Motor neuron (in vitro differentiated cells): ENCODE data around the gene KIRREL1. TPM values are rescaled to one million over a fixed set of nuclear protein-coding genes. Genes with fewer than 3 reads are reported as not detected.

Source experiments
- ATAC-seq, 8 experiments: fragments of 200-7000 bp; cut with Tn5 transposase; replicated peaks in 6 of 8; 2 replicates each; pipeline ENCODE4 v1.8.0; 2021; ENCODE audit warnings: mild to moderate bottlenecking in 8 of 8, moderate library complexity in 8 of 8
- H3K27ac ChIP-seq, 2 donors: fragments of 250-450 bp; sonication (Bioruptor Pico); 2 replicates each; pipeline ENCODE4 v1.9.0; 2021; ENCODE audit warnings: antibody characterized with exemption in 2 of 2, mild to moderate bottlenecking in 2 of 2, moderate library complexity in 1 of 2
- H3K4me1 ChIP-seq, 2 donors: fragments of 250-450 bp; sonication (Bioruptor Pico); replicated peaks in 1 of 2; 2 replicates each; pipeline ENCODE4 v1.6.1; 2021; ENCODE audit warnings: antibody characterized with exemption in 2 of 2, mild to moderate bottlenecking in 2 of 2, moderate library complexity in 1 of 2
- H3K4me3 ChIP-seq, 5 donors: fragments of 250-450 bp; sonication (Bioruptor Pico); 2 replicates each; pipeline ENCODE4 v1.9.0; 2021; ENCODE audit warnings: antibody characterized with exemption in 5 of 5, mild to moderate bottlenecking in 5 of 5, moderate library complexity in 4 of 5
- WGBS, 10 experiments: fragments of 450-650 bp; shearing (Covaris generic); methylation state at CpG; one replicate each; pipeline ENCODE4 v1.0.0; 2022; 5-methylcytosine and 5-hydroxymethylcytosine counted together
- in situ Hi-C, 9 experiments: fragments of 400-800 bp; cut with MboI; loops; one replicate each; pipeline ENCODE4 v1.15.0; 2021; ENCODE audit warnings: low sequenced_read_pairs in 9 of 9, low pct_unique_long_range_greater_than_20kb in 2 of 9; ENCODE audit not compliant: unreplicated experiment in 9 of 9
- total RNA-seq, 8 experiments: library from RNA; unstranded; fragments of 300-600 nt; gene quantifications; 2 replicates each; pipeline versions ENCODE4 v1.2.3 to v1.2.4, GENCODE V29; 2022

Gene KIRREL1
- total RNA-seq, 8 experiments from 2014 or later, result 22.9 to 52.3 (median 35.4) TPM

DNA sequence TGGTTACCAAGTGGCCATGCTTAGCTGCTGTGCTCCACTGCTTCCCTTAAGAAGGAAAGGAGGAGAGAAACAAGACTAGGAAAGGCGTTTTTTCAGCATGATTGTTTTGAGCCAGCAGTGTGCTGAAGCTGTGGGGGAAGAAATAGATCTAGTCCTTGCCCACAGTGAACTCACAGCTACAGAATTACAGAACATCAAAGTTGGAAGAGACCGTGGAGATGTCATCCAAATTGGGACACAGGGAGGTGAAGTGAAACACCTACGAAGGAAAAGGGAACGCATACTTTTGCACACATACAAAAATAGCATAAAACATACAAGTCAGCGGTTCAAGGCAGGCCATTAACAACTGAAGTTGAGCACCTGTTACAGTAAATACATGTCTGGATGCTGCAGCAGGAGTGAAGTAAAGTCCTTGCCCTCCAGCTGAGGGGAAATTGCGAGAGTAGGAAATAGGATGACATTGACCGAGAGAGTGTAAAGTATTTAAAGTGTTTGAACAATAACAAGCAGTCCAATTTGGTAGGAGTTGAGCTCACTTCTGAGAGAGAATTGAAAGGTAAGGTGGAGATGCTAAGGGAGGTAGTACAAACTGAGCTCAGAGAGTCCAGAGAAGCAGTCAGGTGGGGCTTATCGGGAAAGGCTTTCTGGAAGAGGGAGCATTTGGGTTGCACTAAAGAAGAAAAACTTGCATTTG is 55.1 kb downstream of the KIRREL1 start:
- H3K4me1 ChIP-seq, result peaks cover 13 to 27% of the 10 kb centered on the region in 2 donors
- ATAC-seq, result no peak

DNA sequence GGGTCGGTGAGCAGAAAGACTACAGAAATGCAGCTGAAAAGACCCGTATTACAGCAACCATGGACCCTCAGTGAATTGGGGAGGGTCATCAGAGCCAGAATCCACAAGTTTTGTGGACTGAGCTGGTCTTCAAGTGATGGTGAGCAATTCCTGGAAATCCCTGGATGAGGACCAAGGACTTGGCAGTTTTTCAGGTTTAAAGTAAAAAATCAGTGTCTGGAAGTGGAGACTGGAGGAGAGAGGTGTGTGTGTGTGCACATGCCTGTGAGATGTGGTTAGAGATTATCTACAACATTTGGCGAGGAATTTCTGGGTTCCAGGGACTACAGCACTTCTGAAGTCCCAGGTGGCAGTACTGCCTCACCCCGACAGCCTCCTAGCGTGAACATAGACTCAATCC is 56.4 kb downstream of the KIRREL1 start:
- in situ Hi-C loops, result no loop called here
- Histone ChIP-seq H3K4me3 (no peak overlapping the region), H3K4me1 (peaks cover 10 to 19% of the 10 kb centered on the region in 2 donors), H3K27ac (no peak overlapping the region)
- ATAC-seq, result no peak
- WGBS, 10 experiments, result 40 to 100% (median 90%) methylated on average over 1 to 5 of the region's 5 CpGs; no CpG with 5 or more reads in 1 of the 10 experiments

More for the DNA sequence above, 55.1 kb downstream of the KIRREL1 start:
- WGBS, 10 experiments, result 84 to 100% (median 90%) methylated on average over 6 to 8 of the region's 8 CpGs
- in situ Hi-C loops, result no loop called here
- no peak overlapping the region for H3K4me3 ChIP-seq
- no peak overlapping the region for H3K27ac ChIP-seq

- H3K27ac ChIP-seq, result no peak overlapping the region
- in situ Hi-C loops, result no loop called here
- no peak overlapping the region for H3K4me3 ChIP-seq
- ATAC-seq, result peak in 3 of 8 experiments; percentile 74 to 89 (median 75)
- peaks cover 27% of the 10 kb centered on the region in 2 donors for H3K4me1 ChIP-seq
Measured at GRCh38 chr1:158053276-158053675, 59.8 kb downstream of the KIRREL1 start.

- Histone ChIP-seq H3K4me3 (no peak overlapping the region), H3K27ac (no peak overlapping the region), H3K4me1 (peaks cover 41 to 42% of the 10 kb centered on the region in 2 donors)
- in situ Hi-C loops, result no loop called here
- 73 to 100% (median 98%) methylated on average over 1 to 4 of the region's 4 CpGs for WGBS, 10 experiments
- no peak for ATAC-seq
Measured at GRCh38 chr1:158054721-158055120, 61.3 kb downstream of the KIRREL1 start.

DNA sequence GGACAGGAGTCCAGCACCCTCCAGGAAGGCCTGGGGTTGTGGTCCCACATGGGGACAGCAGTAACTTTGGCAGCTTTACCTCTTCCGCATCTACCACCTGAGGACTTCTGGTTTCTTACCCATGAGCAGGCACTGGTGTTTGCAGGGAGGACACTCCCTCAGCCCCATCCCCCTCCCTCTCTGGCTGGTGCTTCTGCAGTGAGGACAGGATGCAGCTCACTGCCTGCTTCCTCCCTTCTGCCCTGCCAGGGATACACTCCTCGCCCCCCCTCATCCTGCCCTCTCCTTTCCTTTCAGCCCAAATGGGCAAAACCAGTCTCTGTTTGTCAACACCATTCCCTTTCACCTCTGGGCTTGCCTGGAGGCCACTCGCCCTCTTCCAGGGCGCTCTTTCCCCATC is 62.4 kb downstream of the KIRREL1 start:
- peak overlapping the region; percentile 57 to 67 for H3K27ac ChIP-seq
- peaks cover 53% of the 10 kb centered on the region in 2 donors for H3K4me1 ChIP-seq
- H3K4me3 ChIP-seq, result no peak overlapping the region
- in situ Hi-C loops, result no loop called here
- ATAC-seq, result peak in 5 of 8 experiments; percentile 24 to 61 (median 53)
- 67 to 100% (median 100%) methylated on average over 1 to 4 of the region's 4 CpGs; no CpG with 5 or more reads in 1 of the 10 experiments for WGBS, 10 experiments

GRCh38 chr1:158056498-158056897 is 63.1 kb downstream of the KIRREL1 start:
- no peak overlapping the region for H3K4me3 ChIP-seq
- peak in 5 of 8 experiments; percentile 40 to 68 (median 55) for ATAC-seq
- H3K27ac ChIP-seq, result peak overlapping the region; percentile 57 to 67
- peaks cover 59 to 60% of the 10 kb centered on the region in 2 donors for H3K4me1 ChIP-seq
- 0 to 87% (median 46%) methylated on average over 1 to 5 of the region's 5 CpGs; no CpG with 5 or more reads in 4 of the 10 experiments for WGBS, 10 experiments
- in situ Hi-C loops, result no loop called here

- peak in 1 of 8 experiments; percentile 17 for ATAC-seq
- Histone ChIP-seq H3K4me1 (peaks cover 78 to 79% of the 10 kb centered on the region in 2 donors), H3K27ac (peak overlapping the region in 1 of 2 donors; percentile 65), H3K4me3 (no peak overlapping the region)
- WGBS, 10 experiments, result 55 to 100% (median 62%) methylated on average over 1 to 10 of the region's 10 CpGs; no CpG with 5 or more reads in 5 of the 10 experiments
- in situ Hi-C loops, result no loop called here
Measured at GRCh38 chr1:158058237-158058985, 65.0 kb downstream of the KIRREL1 start.

GRCh38 chr1:158059984-158060383 is 66.5 kb downstream of the KIRREL1 start:
- H3K27ac ChIP-seq, result peak overlapping the region in 1 of 2 donors; percentile 70
- WGBS, 10 experiments, result 4 to 95% (median 40%) methylated on average over 1 to 4 of the region's 4 CpGs; no CpG with 5 or more reads in 1 of the 10 experiments
- no peak overlapping the region for H3K4me3 ChIP-seq
- peaks cover 79 to 82% of the 10 kb centered on the region in 2 donors for H3K4me1 ChIP-seq
- in situ Hi-C loops, result no loop called here
- ATAC-seq, result peak in 5 of 8 experiments; percentile 6 to 62 (median 45)

GRCh38 chr1:158062174-158062573 is 68.7 kb downstream of the KIRREL1 start:
- H3K27ac ChIP-seq, result peak overlapping the region; percentile 33 to 70
- 56 to 100% (median 74%) methylated on average over 1 to 6 of the region's 7 CpGs; no CpG with 5 or more reads in 2 of the 10 experiments for WGBS, 10 experiments
- H3K4me3 ChIP-seq, result no peak overlapping the region
- in situ Hi-C loops, result no loop called here
- peaks cover 61 to 74% of the 10 kb centered on the region in 2 donors for H3K4me1 ChIP-seq
- ATAC-seq, result peak in 5 of 8 experiments; percentile 60 to 89 (median 74)

DNA sequence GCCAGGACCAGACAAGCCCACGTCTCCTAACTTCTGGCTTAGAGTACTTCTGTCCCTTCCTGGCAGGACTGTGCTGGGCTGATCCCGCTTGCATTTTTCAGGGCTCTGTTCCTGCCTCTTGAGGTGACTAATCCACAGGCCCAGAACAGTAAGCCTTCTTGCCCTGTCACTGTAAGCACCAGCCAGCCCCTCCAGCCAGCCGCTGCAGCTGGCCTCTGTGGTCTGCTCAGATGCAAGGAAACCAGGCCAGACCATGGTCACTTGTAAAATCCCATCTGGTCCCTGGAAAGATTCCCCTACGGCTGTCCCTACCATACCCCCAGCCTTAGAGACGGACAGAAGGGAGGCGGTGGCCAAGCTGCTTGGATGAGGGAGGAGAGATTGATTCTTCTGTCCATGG is 74.2 kb downstream of the KIRREL1 start:
- peak in 7 of 8 experiments; percentile 33 to 90 (median 61) for ATAC-seq
- Histone ChIP-seq H3K4me1 (peaks cover 57 to 60% of the 10 kb centered on the region in 2 donors), H3K27ac (peak overlapping the region in 1 of 2 donors; percentile 46), H3K4me3 (no peak overlapping the region)
- 0 to 87% (median 69%) methylated on average over 1 to 5 of the region's 6 CpGs; no CpG with 5 or more reads in 3 of the 10 experiments for WGBS, 10 experiments
- in situ Hi-C loops, result no loop called here

DNA sequence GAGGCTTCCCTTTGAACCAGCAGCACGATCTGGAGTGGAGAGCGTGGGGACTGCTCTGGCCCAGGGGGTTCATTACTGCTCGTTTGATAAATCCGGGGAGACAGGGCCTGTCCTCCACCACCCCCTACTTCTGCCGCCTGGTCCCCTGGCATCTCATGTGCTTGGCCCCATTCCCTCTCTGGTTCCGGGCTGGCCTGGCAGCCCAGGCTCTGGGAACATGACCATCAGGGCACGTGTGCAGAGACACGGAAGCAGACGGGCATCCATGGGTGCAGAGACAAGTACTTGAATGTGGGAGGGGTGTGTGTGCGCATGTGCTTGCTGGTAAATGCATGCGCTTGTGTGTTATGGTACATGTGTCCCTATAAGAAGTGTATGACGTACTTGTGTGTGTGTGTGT is 75.5 kb downstream of the KIRREL1 start:
- H3K4me3 ChIP-seq, result no peak overlapping the region
- H3K27ac ChIP-seq, result peak overlapping the region in 1 of 2 donors; percentile 21
- 75 to 100% (median 89%) methylated on average over 1 to 8 of the region's 12 CpGs; no CpG with 5 or more reads in 5 of the 10 experiments for WGBS, 10 experiments
- peaks cover 50 to 52% of the 10 kb centered on the region in 2 donors for H3K4me1 ChIP-seq
- ATAC-seq, result peak in 2 of 8 experiments; percentile 6 to 27
- in situ Hi-C loops, result no loop called here

DNA sequence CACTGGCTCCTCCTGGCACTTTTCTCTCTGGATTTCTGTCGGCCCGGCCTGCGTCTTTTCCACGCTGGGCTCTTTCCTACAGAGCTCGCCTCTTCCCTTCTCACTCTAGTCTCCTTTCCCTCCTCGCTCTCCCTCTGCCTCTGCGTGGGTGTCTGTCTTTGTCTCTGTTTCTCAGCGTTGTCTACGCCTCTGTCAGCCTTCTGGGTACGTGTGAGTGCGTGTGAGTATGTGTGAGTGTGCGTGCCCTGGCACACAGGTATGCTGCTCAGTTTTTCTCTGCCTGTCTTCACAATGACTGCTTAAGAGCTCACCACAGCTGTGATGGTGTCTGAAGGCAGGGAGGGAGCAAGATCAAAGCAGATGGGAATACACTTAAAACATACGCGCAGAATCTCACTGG is 77.7 kb downstream of the KIRREL1 start:
- ATAC-seq, result peak in 5 of 8 experiments; percentile 57 to 78 (median 67)
- Histone ChIP-seq H3K27ac (no peak overlapping the region), H3K4me3 (no peak overlapping the region), H3K4me1 (peaks cover 46 to 60% of the 10 kb centered on the region in 2 donors)
- 52 to 77% (median 64%) methylated on average over 2 to 12 of the region's 14 CpGs; no CpG with 5 or more reads in 4 of the 10 experiments for WGBS, 10 experiments
- in situ Hi-C loops, result no loop called here

DNA sequence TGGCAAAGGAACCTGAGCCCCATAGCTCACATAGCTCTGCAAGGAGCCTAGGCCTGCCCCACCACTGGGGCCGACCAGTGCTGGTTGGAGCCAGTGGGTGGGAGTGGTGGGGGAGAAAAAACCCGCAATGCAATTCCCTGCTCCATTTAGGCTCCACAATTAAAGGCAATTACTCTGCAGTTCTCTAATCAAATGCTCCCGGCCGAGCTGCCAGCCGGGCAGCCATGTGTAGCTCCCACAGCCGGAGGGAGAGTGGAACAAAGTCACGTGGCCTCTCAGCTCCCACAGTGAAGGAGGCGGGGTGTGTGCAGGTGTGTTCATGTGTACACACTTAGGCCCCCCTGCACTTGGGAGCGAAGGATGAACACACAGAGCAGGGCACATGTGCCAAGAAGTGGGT is 81.6 kb downstream of the KIRREL1 start:
- no peak overlapping the region for H3K4me3 ChIP-seq
- no peak overlapping the region for H3K27ac ChIP-seq
- ATAC-seq, result peak in 4 of 8 experiments; percentile 5 to 17 (median 11)
- 40 to 85% (median 79%) methylated on average over 1 to 9 of the region's 9 CpGs; no CpG with 5 or more reads in 6 of the 10 experiments for WGBS, 10 experiments
- in situ Hi-C loops, result no loop called here
- H3K4me1 ChIP-seq, result peaks cover 50 to 64% of the 10 kb centered on the region in 2 donors
